ENCODE results near the gene TTC14. TPM values are rescaled to one million over a fixed set of nuclear protein-coding genes. Genes with fewer than 3 reads are reported as not detected.

TTC14 gene
- total and polyA plus RNA-seq, 2 of the 13 experiments (the other 11 are each of a cell fraction or from before 2014, with no cell fraction given), result 28.1 to 35.9 TPM

GRCh38 chr3:180564676-180565075 is 37.3 kb upstream of the TTC14 start:
- intact Hi-C loops (cut with micrococcal nuclease; ENCODE audit: unreplicated experiment), result no loop called here
- TF ChIP-seq MED8 (CRISPR knock-in tag; IDR thresholded peaks at IDR 0.05; ENCODE audit: insufficient replicate concordance) (no peak), KMT2A (CRISPR knock-in tag; IDR thresholded peaks at IDR 0.05) (no peak), XRCC5 (optimal IDR thresholded peaks at IDR 0.05; ENCODE audit: low read length) (no peak), ZNF33A (CRISPR knock-in tag; IDR thresholded peaks at IDR 0.05; ENCODE audit: borderline replicate concordance) (no peak), ZMAT3 (CRISPR knock-in tag; conservative IDR thresholded peaks at IDR 0.05) (no peak), EEA1 (CRISPR knock-in tag; IDR thresholded peaks at IDR 0.05; ENCODE audit: borderline replicate concordance) (no peak), RFXAP (CRISPR knock-in tag; IDR thresholded peaks at IDR 0.05; ENCODE audit: borderline replicate concordance) (no peak), ATAD3A (CRISPR knock-in tag; IDR thresholded peaks at IDR 0.05) (no peak), KAT8 (CRISPR knock-in tag; IDR thresholded peaks at IDR 0.05) (no peak), ZNF451 (CRISPR knock-in tag; IDR thresholded peaks at IDR 0.05) (no peak), ZNF446 (CRISPR knock-in tag; IDR thresholded peaks at IDR 0.05) (no peak), U2AF2 (IDR thresholded peaks at IDR 0.05; ENCODE audit: low read depth, low read length) (no peak), HNF4G (IDR thresholded peaks at IDR 0.05; ENCODE audit: borderline replicate concordance, low read depth, low read length) (no peak), HNF4G (CRISPR knock-in tag; IDR thresholded peaks at IDR 0.05; ENCODE audit: borderline replicate concordance, low read depth) (no peak)
- TF ChIP-seq, protein P1, sequence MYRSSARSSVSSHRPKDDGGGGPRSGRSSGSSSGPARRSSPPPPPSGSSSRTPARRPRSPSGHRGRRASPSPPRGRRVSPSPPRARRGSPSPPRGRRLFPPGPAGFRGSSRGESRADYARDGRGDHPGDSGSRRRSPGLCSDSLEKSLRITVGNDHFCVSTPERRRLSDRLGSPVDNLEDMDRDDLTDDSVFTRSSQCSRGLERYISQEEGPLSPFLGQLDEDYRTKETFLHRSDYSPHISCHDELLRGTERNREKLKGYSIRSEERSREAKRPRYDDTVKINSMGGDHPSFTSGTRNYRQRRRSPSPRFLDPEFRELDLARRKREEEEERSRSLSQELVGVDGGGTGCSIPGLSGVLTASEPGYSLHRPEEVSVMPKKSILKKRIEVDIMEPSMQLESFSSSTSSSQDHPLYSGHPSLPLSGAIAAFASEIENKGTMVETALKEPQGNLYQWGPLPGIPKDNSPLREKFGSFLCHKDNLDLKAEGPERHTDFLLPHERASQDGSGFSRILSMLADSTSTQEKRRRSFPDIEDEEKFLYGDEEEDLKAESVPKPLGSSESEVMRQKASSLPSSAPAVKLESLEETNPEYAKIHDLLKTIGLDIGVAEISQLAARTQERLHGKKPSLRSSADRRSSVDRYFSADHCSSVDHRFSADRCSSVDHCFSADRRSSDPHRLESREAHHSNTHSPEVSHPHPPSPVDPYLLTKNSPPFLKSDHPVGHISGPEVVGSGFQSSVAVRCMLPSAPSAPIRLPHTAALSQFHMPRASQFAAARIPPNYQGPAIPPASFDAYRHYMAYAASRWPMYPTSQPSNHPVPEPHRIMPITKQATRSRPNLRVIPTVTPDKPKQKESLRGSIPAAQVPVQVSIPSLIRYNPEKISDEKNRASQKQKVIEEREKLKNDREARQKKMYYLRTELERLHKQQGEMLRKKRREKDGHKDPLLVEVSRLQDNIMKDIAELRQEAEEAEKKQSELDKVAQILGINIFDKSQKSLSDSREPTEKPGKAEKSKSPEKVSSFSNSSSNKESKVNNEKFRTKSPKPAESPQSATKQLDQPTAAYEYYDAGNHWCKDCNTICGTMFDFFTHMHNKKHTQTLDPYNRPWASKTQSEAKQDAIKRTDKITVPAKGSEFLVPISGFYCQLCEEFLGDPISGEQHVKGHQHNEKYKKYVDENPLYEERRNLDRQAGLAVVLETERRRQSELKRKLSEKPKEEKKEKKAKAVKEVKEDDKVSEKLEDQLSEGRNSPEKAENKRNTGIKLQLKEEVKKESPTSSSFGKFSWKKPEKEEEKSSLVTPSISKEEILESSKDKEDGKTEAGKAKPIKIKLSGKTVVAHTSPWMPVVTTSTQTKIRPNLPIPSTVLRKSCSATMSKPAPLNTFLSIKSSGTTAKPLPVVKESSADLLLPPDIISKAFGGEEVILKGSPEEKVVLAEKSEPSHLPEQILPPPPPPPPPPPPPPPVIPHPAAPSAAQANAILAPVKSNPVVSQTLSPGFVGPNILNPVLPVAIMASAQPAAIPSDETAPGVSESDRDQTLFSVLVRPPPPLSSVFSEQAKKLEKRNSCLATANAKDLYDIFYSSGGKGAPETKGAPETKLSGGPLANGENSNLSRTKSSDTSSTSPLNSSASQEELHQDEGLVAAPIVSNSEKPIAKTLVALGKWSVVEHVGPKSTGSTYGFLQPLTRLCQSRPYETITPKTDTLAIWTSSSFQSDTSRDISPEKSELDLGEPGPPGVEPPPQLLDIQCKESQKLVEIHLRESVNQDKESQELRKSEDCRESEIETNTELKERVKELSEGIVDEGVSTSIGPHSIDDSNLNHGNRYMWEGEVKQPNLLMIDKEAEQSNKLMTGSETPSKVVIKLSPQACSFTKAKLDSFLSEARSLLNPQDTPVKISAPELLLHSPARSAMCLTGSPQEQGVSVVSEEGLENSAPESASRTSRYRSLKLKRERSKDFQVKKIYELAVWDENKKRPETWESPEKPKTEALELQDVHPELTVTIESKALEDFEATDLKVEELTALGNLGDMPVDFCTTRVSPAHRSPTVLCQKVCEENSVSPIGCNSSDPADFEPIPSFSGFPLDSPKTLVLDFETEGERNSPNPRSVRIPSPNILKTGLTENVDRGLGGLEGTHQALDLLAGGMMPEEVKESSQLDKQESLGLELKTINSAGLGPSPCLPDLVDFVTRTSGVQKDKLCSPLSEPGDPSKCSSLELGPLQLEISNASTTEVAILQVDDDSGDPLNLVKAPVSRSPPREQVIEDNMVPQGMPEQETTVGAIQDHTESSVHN (CRISPR knock-in tag; IDR thresholded peaks at IDR 0.05), result no peak
- TF ChIP-seq, protein P2, sequence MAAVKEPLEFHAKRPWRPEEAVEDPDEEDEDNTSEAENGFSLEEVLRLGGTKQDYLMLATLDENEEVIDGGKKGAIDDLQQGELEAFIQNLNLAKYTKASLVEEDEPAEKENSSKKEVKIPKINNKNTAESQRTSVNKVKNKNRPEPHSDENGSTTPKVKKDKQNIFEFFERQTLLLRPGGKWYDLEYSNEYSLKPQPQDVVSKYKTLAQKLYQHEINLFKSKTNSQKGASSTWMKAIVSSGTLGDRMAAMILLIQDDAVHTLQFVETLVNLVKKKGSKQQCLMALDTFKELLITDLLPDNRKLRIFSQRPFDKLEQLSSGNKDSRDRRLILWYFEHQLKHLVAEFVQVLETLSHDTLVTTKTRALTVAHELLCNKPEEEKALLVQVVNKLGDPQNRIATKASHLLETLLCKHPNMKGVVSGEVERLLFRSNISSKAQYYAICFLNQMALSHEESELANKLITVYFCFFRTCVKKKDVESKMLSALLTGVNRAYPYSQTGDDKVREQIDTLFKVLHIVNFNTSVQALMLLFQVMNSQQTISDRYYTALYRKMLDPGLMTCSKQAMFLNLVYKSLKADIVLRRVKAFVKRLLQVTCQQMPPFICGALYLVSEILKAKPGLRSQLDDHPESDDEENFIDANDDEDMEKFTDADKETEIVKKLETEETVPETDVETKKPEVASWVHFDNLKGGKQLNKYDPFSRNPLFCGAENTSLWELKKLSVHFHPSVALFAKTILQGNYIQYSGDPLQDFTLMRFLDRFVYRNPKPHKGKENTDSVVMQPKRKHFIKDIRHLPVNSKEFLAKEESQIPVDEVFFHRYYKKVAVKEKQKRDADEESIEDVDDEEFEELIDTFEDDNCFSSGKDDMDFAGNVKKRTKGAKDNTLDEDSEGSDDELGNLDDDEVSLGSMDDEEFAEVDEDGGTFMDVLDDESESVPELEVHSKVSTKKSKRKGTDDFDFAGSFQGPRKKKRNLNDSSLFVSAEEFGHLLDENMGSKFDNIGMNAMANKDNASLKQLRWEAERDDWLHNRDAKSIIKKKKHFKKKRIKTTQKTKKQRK (IDR thresholded peaks at IDR 0.05; ENCODE audit: low read length), result no peak

More at GRCh38 chr3:180564676-180565075, 37.3 kb upstream of the TTC14 start:
- H4K20me1 ChIP-seq (ENCODE audit: insufficient read depth, low read length), result no peaks in the 10 kb centered on the region
- no peak overlapping the region for H3K4me3 ChIP-seq (replicated peaks in 1 of 3; ENCODE audit: insufficient read depth in 1 of 3, low read depth in 2 of 3, low read length in 3 of 3)
- in situ Hi-C loops (cut with HindIII; ENCODE audit: extremely low pct_ligation_motif_present, low pct_unique_long_range_greater_than_20kb), result no loop called here
- no peak overlapping the region for H2AFZ ChIP-seq (ENCODE audit: low read length)
- ATAC-seq (no peak), DNase-seq (ENCODE audit: low spot score) (no peak), FAIRE-seq (no peak)
- no peak overlapping the region for H3K4me2 ChIP-seq (ENCODE audit: low read depth, low read length)
- BruUV-seq (replicated peaks), result no TSS peak
- no peaks in the 10 kb centered on the region for H3K4me1 ChIP-seq (ENCODE audit: insufficient read depth, low read length)
- WGBS (ENCODE audit: low lambda C conversion rate), result 8% methylated on average over 2 of the region's 2 CpGs
- H3K79me2 ChIP-seq (ENCODE audit: insufficient read depth, low read length), result no peaks in the 10 kb centered on the region
- H3K36me3 ChIP-seq (replicated peaks in 1 of 2; ENCODE audit: control insufficient read depth in 1 of 2, insufficient read depth in 2 of 2, low read length in 2 of 2), result no peaks in the 10 kb centered on the region
- H3K9ac ChIP-seq (ENCODE audit: insufficient read depth, low read depth, low read length), result no peak overlapping the region
- H3K27me3 ChIP-seq (ENCODE audit: control insufficient read depth in 1 of 2, insufficient read depth in 2 of 2, low read length in 2 of 2), result no peaks in the 10 kb centered on the region
- H3K9me3 ChIP-seq (ENCODE audit: low read length), result no peaks in the 10 kb centered on the region
- H3K27ac ChIP-seq (ENCODE audit: extremely low read length, insufficient read depth, low read length), result no peak overlapping the region
- POLR2A ChIA-PET, result no interaction called here
- CTCF ChIA-PET (ENCODE audit: low intra/inter-chr PET ratio, low total read pairs), result no interaction called here

Data from HepG2 (cell line).